Measurements from ENCODE around the gene UCK2. TPM values are rescaled to one million over a fixed set of nuclear protein-coding genes. Genes with fewer than 3 reads are reported as not detected.

Gene UCK2
- polyA plus RNA-seq, 2 of the 4 experiments (the other 2 are of a cell fraction): 72.4 to 98.9 TPM

GRCh38 chr1:165893507-165893906 lies 66.1 kb downstream of the UCK2 start:
- H3K27ac ChIP-seq: no peak overlapping the region
- DNase-seq (ENCODE audit: low read depth in 1 of 2, low spot score in 1 of 2) (no peak), FAIRE-seq (no peak), ATAC-seq (no peak)
- H3K4me1 ChIP-seq: peaks cover 15% of the 10 kb centered on the region; the same call in 2 of the 3 replicates
- no peak for TF ChIP-seq CHD2 (IDR thresholded peaks at IDR 0.05; ENCODE audit: low read length, partially characterized antibody)
- TF ChIP-seq SREBF2 (IDR thresholded peaks at IDR 0.05): no peak
- no peak for TF ChIP-seq MAX (IDR thresholded peaks at IDR 0.05)
- no peak for TF ChIP-seq FOXS1 (CRISPR knock-in tag; IDR thresholded peaks at IDR 0.05)
- no peak for TF ChIP-seq NFE2L2 (conservative IDR thresholded peaks at IDR 0.05; ENCODE audit: low read length)
- no peak for TF ChIP-seq HMGXB4 (CRISPR knock-in tag; IDR thresholded peaks at IDR 0.05; ENCODE audit: borderline replicate concordance)
- TF ChIP-seq RAD21 (conservative IDR thresholded peaks at IDR 0.05 in 1 of 2, IDR thresholded peaks at IDR 0.05 in 1 of 2): no peak
- no peak for TF ChIP-seq SMC3 (IDR thresholded peaks at IDR 0.05)
- TF ChIP-seq RNF2 (IDR thresholded peaks at IDR 0.05; ENCODE audit: borderline replicate concordance, low read depth): no peak
- TF ChIP-seq USF2 (IDR thresholded peaks at IDR 0.05): no peak
- no peak for TF ChIP-seq GATA3 (IDR thresholded peaks at IDR 0.05; ENCODE audit: borderline replicate concordance)
- TF ChIP-seq ATOH8 (CRISPR knock-in tag; IDR thresholded peaks at IDR 0.05; ENCODE audit: low read depth): no peak
- no peak for TF ChIP-seq HOXB5 (CRISPR knock-in tag; IDR thresholded peaks at IDR 0.05)
- TF ChIP-seq POLR2A (IDR thresholded peaks at IDR 0.05; ENCODE audit: low read length): no peak
- no peak for TF ChIP-seq POLR2AphosphoS2 (conservative IDR thresholded peaks at IDR 0.05; ENCODE audit: low read length)
- ChIA-PET POLR2A (interaction anchor here (1.1 kb wide), 1 partner anchor 125 kb away, joined by 5 read pairs; the partner anchor contains the start of gene TMCO1), CTCF (interaction anchor here (2.3 kb wide), 1 partner anchor 65 kb away, joined by 5 read pairs; no protein-coding TSS in a partner anchor)
- 75% methylated on average over 2 of the region's 2 CpGs for WGBS (ENCODE audit: missing lambda C conversion rate)
- no peaks in the 10 kb centered on the region for H3K9me3 ChIP-seq
- no peak overlapping the region for H3K4me2 ChIP-seq
- H3K4me3 ChIP-seq: no peak overlapping the region

- peak in 1 of 2 experiments; percentile 33 for DNase-seq (ENCODE audit: low read depth in 1 of 2, low spot score in 1 of 2)
Observed at GRCh38 chr1:165894591-165894990, 67.2 kb downstream of the UCK2 start.

GRCh38 chr1:165895451-165895871 lies 68.0 kb downstream of the UCK2 start:
- POLR2A ChIA-PET: no interaction called here
- H3K4me1 ChIP-seq: peaks cover 17% of the 10 kb centered on the region; the same call in 2 of the 3 replicates
- H3K4me2 ChIP-seq: no peak overlapping the region
- DNase-seq (ENCODE audit: low read depth in 1 of 2, low spot score in 1 of 2): no peak
- no peaks in the 10 kb centered on the region for H3K9me3 ChIP-seq
- no peak overlapping the region for H3K27ac ChIP-seq
- WGBS (ENCODE audit: missing lambda C conversion rate): 91% methylated on average over 5 of the region's 5 CpGs
- no peak for ATAC-seq
- FAIRE-seq: no peak
- no peak overlapping the region for H3K4me3 ChIP-seq
- CTCF ChIA-PET: interaction anchor here (1.0 to 2.3 kb wide), 4 partner anchors 11 to 294 kb away, joined by 3 to 5 read pairs (median 4); no protein-coding TSS in a partner anchor
- TF ChIP-seq POLR2A (IDR thresholded peaks at IDR 0.05; ENCODE audit: low read length) (no peak), ELK1 (IDR thresholded peaks at IDR 0.05; ENCODE audit: low read depth, low read length) (no peak), SREBF2 (IDR thresholded peaks at IDR 0.05) (no peak), HOXA7 (CRISPR knock-in tag; IDR thresholded peaks at IDR 0.05) (no peak), ESRRA (IDR thresholded peaks at IDR 0.05; ENCODE audit: borderline replicate concordance, low read length) (no peak), KDM1A (IDR thresholded peaks at IDR 0.05; ENCODE audit: low read depth) (no peak), JUNB (IDR thresholded peaks at IDR 0.05) (no peak), POLR2AphosphoS2 (conservative IDR thresholded peaks at IDR 0.05; ENCODE audit: low read length) (no peak), EHF (CRISPR knock-in tag; IDR thresholded peaks at IDR 0.05) (no peak), CHD4 (IDR thresholded peaks at IDR 0.05; ENCODE audit: borderline replicate concordance) (no peak), REST (IDR thresholded peaks at IDR 0.05) (no peak), FOSB (CRISPR knock-in tag; IDR thresholded peaks at IDR 0.05) (no peak)

More at GRCh38 chr1:165894591-165894990, 67.2 kb downstream of the UCK2 start:
- Histone ChIP-seq H3K4me3 (no peak overlapping the region), H3K27ac (no peak overlapping the region), H3K9me3 (no peaks in the 10 kb centered on the region), H3K4me1 (peaks cover 17% of the 10 kb centered on the region; the same call in 2 of the 3 replicates), H3K4me2 (no peak overlapping the region)
- ChIA-PET CTCF (interaction anchor here (0.6 to 2.3 kb wide), 6 partner anchors 10 to 293 kb away, joined by 3 to 7 read pairs (median 4); no protein-coding TSS in a partner anchor), POLR2A (interaction anchor here (1.1 kb wide), 1 partner anchor 126 kb away, joined by 5 read pairs; the partner anchor contains the start of gene TMCO1)
- peak; percentile 41 to 44; a peak in 3 of 6 replicates for ATAC-seq
- no peak for TF ChIP-seq BHLHE40 (IDR thresholded peaks at IDR 0.05; ENCODE audit: low read depth, low read length)
- TF ChIP-seq RAD21 (conservative IDR thresholded peaks at IDR 0.05 in 1 of 2, IDR thresholded peaks at IDR 0.05 in 1 of 2): 0 out of 5 replicates have a peak, but pooled peaks of 1 of the 2 experiments have one; percentile 6
- no peak for TF ChIP-seq NPAS2 (CRISPR knock-in tag; IDR thresholded peaks at IDR 0.05; ENCODE audit: borderline replicate concordance)
- FAIRE-seq: no peak
- 55% methylated on average over 4 of the region's 4 CpGs for WGBS (ENCODE audit: missing lambda C conversion rate)

Data from A549 (cell line).